Endothelial cell of umbilical vein (primary cell): ENCODE measurements around the gene NAP1L5. TPM values are rescaled to one million over a fixed set of nuclear protein-coding genes. Genes with fewer than 3 reads are reported as not detected.

Source experiments
- BruUV-seq: library from RNA; stranded (reverse); fragments of 400-500 nt; replicated peaks from 2 replicates; lab custom pipeline; 2021; lab: Mats Ljungman, UMichigan
- CTCF ChIA-PET: fragments of 300-600, 350-600 bp; sonication (Branson Sonifier 250); formaldehyde crosslinking; loops from one replicate; lab custom pipeline; 2021; ENCODE audit warnings: antibody characterized with exemption, inconsistent platforms; lab: Charles Lee
- POLR2A ChIA-PET: fragments of 300-600, 350-600 bp; sonication (Branson Sonifier 250); formaldehyde crosslinking; loops from one replicate; lab custom pipeline; 2021; ENCODE audit warnings: antibody characterized with exemption, inconsistent platforms; lab: Charles Lee
- DNase-seq: peaks from one replicate; pipeline ENCODE4 v3.0.0-alpha.2; 2011; ENCODE audit warnings: low read depth, low spot score
- FAIRE-seq: peaks from 2 replicates; lab custom pipeline; 2011; peaks lifted over from hg19 to GRCh38; lab: Jason Lieb, UNC
- H2AFZ ChIP-seq: 2 replicates; pipeline ENCODE4 v1.6.0; 2012; ENCODE audit warnings: low read depth, low read length, control low read depth, inconsistent platforms
- H3K27ac ChIP-seq: 2 replicates; pipeline ENCODE4 v1.5.1; 2011; ENCODE audit warnings: low read depth, mild to moderate bottlenecking, control low read depth, low read length, moderate library complexity; ENCODE audit not compliant: insufficient read depth
- H3K27me3 ChIP-seq, 2 experiments: 2 replicates each; pipeline versions ENCODE4 v1.6.0 to v1.6.1; 2011; ENCODE audit warnings: low read length in 2 of 2, mixed read lengths in 1 of 2; ENCODE audit not compliant: control insufficient read depth in 2 of 2, insufficient read depth in 2 of 2
- H3K36me3 ChIP-seq, 2 experiments: 2 replicates in 1 of 2; 3 replicates in 1 of 2; pipeline ENCODE4 v1.5.1; 2011; ENCODE audit warnings: low read length in 2 of 2, mild to moderate bottlenecking in 1 of 2, moderate library complexity in 1 of 2; ENCODE audit not compliant: control insufficient read depth in 2 of 2, insufficient read depth in 2 of 2; ENCODE audit errors: extremely low read depth in 1 of 2
- H3K4me1 ChIP-seq: 3 replicates; pipeline ENCODE4 v1.5.1; 2011; ENCODE audit warnings: mild to moderate bottlenecking, low read length; ENCODE audit not compliant: control insufficient read depth, insufficient read depth; ENCODE audit errors: extremely low read depth
- H3K4me2 ChIP-seq: 2 replicates; pipeline ENCODE4 v1.6.1; 2011; ENCODE audit warnings: low read length, control low read depth, mixed read lengths; ENCODE audit not compliant: insufficient read depth
- H3K4me3 ChIP-seq, 3 experiments: fragments of 200-600 bp in 1 of 3; sonication (generic), shearing (Covaris generic) in 1 of 3; replicated peaks in 1 of 3; 2 replicates each; pipeline ENCODE4 v1.5.1; 2011 to 2016; ENCODE audit warnings: control low read depth in 3 of 3, low read length in 3 of 3, mild to moderate bottlenecking in 2 of 3, inconsistent platforms in 1 of 3, low read depth in 1 of 3, moderate library complexity in 1 of 3; ENCODE audit not compliant: insufficient read depth in 1 of 3
- H3K79me2 ChIP-seq: 2 replicates; pipeline ENCODE4 v1.6.0; 2012; ENCODE audit warnings: low read length, inconsistent platforms; ENCODE audit not compliant: control insufficient read depth, insufficient read depth
- H3K9ac ChIP-seq: replicated peaks from 2 replicates; pipeline ENCODE3; 2011; ENCODE audit warnings: low read length, control low read depth; ENCODE audit not compliant: insufficient read depth; ENCODE audit errors: extremely low read depth
- H3K9me1 ChIP-seq: replicated peaks from 3 replicates; pipeline ENCODE4 v1.6.0; 2011; ENCODE audit warnings: mild to moderate bottlenecking, low read length; ENCODE audit not compliant: control insufficient read depth, insufficient read depth; ENCODE audit errors: extremely low read depth
- H3K9me3 ChIP-seq: replicated peaks from 2 replicates; pipeline ENCODE4 v1.5.1; 2012; ENCODE audit warnings: low read length, inconsistent platforms; ENCODE audit not compliant: control insufficient read depth, insufficient read depth
- H4K20me1 ChIP-seq: replicated peaks from 2 replicates; pipeline ENCODE3; 2011; ENCODE audit warnings: mild to moderate bottlenecking, low read length; ENCODE audit not compliant: control insufficient read depth, insufficient read depth; ENCODE audit errors: extremely low read depth
- EZH2 ChIP-seq: IDR thresholded peaks from 2 replicates; pipeline ENCODE4 v1.6.1; 2012; ENCODE audit warnings: borderline replicate concordance, low read depth, mild to moderate bottlenecking, moderate library complexity, low read length, inconsistent platforms; ENCODE audit not compliant: severe bottlenecking
- FOS ChIP-seq: IDR thresholded peaks from 2 replicates; pipeline ENCODE4 v1.6.1; 2011; ENCODE audit warnings: mild to moderate bottlenecking, low read length, moderate library complexity, borderline replicate concordance; ENCODE audit not compliant: insufficient read depth
- GATA2 ChIP-seq: IDR thresholded peaks from 2 replicates; pipeline ENCODE4 v1.7.0; 2011; ENCODE audit warnings: low read depth, mild to moderate bottlenecking, moderate library complexity, mixed read lengths, low read length; ENCODE audit not compliant: insufficient read length, insufficient read depth
- JUN ChIP-seq: IDR thresholded peaks from 2 replicates; pipeline ENCODE4 v1.6.1; 2011; ENCODE audit warnings: borderline replicate concordance, low read depth; ENCODE audit not compliant: insufficient read length, insufficient read depth
- MAX ChIP-seq: IDR thresholded peaks from 2 replicates; pipeline ENCODE4 v1.6.1; 2011; ENCODE audit not compliant: insufficient read depth, insufficient read length
- MYC ChIP-seq: IDR thresholded peaks from one replicate; pipeline ENCODE4 v1.6.1; 2011; ENCODE audit warnings: mild to moderate bottlenecking, low read depth, low read length
- POLR2A ChIP-seq: IDR thresholded peaks from 2 replicates; pipeline ENCODE4 v1.6.1; 2012; ENCODE audit warnings: low read depth, mild to moderate bottlenecking, control low read depth, low read length
- POLR2AphosphoS5 ChIP-seq: IDR thresholded peaks from 2 replicates; pipeline ENCODE4 v1.6.1; 2012; ENCODE audit warnings: low read depth, mild to moderate bottlenecking, control low read depth, low read length, moderate library complexity; ENCODE audit not compliant: insufficient read depth
- dilution Hi-C: fragments of 300-500 bp; cut with MboI; formaldehyde crosslinking; loops from one replicate; pipeline ENCODE4 v1.15.0; 2019; ENCODE audit warnings: low sequenced_read_pairs; ENCODE audit not compliant: extremely low pct_ligation_motif_present
- intact Hi-C: fragments of 100-400 bp; cut with micrococcal nuclease; formaldehyde crosslinking; loops from one replicate; pipeline ENCODE4 v1.10.0; 2022
- polyA plus RNA-seq, 4 experiments: library from polyadenylated mRNA; depleted of rRNA in 3 of 4; stranded (reverse) in 3 of 4; unstranded in 1 of 4; fragments of >200 nt; gene quantifications; 2 replicates each; pipeline versions ENCODE4 v1.2.1 to v1.2.3, GENCODE V29; 2011 to 2012; ENCODE audit warnings: missing spikeins in 1 of 4
- total RNA-seq: library from RNA; stranded (reverse); gene quantifications from 2 replicates; pipeline ENCODE4 v1.2.3, GENCODE V29; 2021
- TF ChIP-seq, protein P1 (sequence below), 2 donors: IDR thresholded peaks; 1 replicate in 1 of 2; 2 replicates in 1 of 2; pipeline ENCODE4 v1.5.1; 2011; ENCODE audit warnings: low read length in 2 of 2, mild to moderate bottlenecking in 2 of 2, moderate library complexity in 2 of 2, control low read depth in 1 of 2, inconsistent platforms in 1 of 2, low read depth in 1 of 2; ENCODE audit not compliant: insufficient read depth in 1 of 2; ENCODE audit errors: extremely low read depth in 1 of 2

The NAP1L5 gene
- total and polyA plus RNA-seq, 2 donors (not counting 3 experiments of a cell fraction or from before 2014, with no cell fraction given), result 3.4 to 6.1 TPM

DNA sequence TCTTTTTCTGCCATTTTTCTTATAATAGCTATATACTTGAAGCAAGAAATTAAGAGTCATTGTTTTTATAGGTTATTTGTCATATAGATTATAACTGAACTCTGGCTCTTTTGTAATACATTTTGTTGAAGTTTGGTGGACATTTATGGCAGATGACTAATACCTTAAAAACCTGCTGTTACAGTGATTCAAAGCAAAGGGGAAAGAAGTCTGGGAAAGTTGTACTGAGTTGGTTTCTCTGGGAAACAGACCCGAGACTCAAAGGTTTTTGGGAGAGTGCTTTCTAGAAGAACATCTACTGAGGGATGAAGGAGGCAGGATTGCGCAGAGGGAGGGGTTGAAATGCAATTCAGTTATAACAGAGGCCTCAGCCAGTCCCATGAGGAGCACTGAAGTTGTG is 35.9 kb downstream of the NAP1L5 start:
- no peaks in the 10 kb centered on the region for H3K9me1 ChIP-seq
- FAIRE-seq (peak; percentile 63), DNase-seq (peak; percentile 63)
- intact Hi-C loops, result no loop called here
- CTCF ChIA-PET, result interaction anchor here (0.9 to 4.7 kb wide), 5 partner anchors 11 to 135 kb away, joined by 4 to 59 read pairs (median 9); no protein-coding TSS in a partner anchor
- H3K4me2 ChIP-seq, result no peak overlapping the region
- H3K9ac ChIP-seq, result no peak overlapping the region
- TF ChIP-seq POLR2AphosphoS5 (no peak), FOS (peak; percentile 49), JUN (peak; percentile 17)
- H2AFZ ChIP-seq, result no peak overlapping the region
- peaks cover 20% of the 10 kb centered on the region for H3K4me1 ChIP-seq
- dilution Hi-C loops, result no loop called here
- no peaks in the 10 kb centered on the region for H4K20me1 ChIP-seq
- H3K79me2 ChIP-seq, result no peaks in the 10 kb centered on the region
- no peaks in the 10 kb centered on the region for H3K36me3 ChIP-seq
- BruUV-seq, result no TSS peak
- no peaks in the 10 kb centered on the region for H3K27me3 ChIP-seq
- POLR2A ChIA-PET, result no interaction called here
- H3K27ac ChIP-seq, result peak overlapping the region; percentile 6
- H3K9me3 ChIP-seq, result no peaks in the 10 kb centered on the region
- H3K4me3 ChIP-seq, result no peak overlapping the region

GRCh38 chr4:88660446-88661294 is 37.0 kb downstream of the NAP1L5 start:
- Histone ChIP-seq H3K9me1 (no peaks in the 10 kb centered on the region), H3K9ac (no peak overlapping the region), H3K36me3 (no peaks in the 10 kb centered on the region), H3K27ac (no peak overlapping the region), H3K9me3 (no peaks in the 10 kb centered on the region), H3K27me3 (no peaks in the 10 kb centered on the region), H2AFZ (no peak overlapping the region), H4K20me1 (no peaks in the 10 kb centered on the region), H3K79me2 (no peaks in the 10 kb centered on the region), H3K4me2 (no peak overlapping the region), H3K4me3 (no peak overlapping the region), H3K4me1 (peaks cover 20% of the 10 kb centered on the region)
- intact Hi-C loops, result no loop called here
- FAIRE-seq (peak; percentile 62), DNase-seq (no peak)
- BruUV-seq, result no TSS peak
- ChIA-PET CTCF (interaction anchor here (1.5 to 4.7 kb wide), 5 partner anchors 12 to 134 kb away, joined by 5 to 59 read pairs (median 22); no protein-coding TSS in a partner anchor), POLR2A (no interaction called here)
- dilution Hi-C loops, result no loop called here
- TF ChIP-seq EZH2 (no peak), MYC (no peak), MAX (no peak), GATA2 (no peak), POLR2A (no peak), FOS (no peak), JUN (no peak), POLR2AphosphoS5 (no peak)
- TF ChIP-seq, protein P1, sequence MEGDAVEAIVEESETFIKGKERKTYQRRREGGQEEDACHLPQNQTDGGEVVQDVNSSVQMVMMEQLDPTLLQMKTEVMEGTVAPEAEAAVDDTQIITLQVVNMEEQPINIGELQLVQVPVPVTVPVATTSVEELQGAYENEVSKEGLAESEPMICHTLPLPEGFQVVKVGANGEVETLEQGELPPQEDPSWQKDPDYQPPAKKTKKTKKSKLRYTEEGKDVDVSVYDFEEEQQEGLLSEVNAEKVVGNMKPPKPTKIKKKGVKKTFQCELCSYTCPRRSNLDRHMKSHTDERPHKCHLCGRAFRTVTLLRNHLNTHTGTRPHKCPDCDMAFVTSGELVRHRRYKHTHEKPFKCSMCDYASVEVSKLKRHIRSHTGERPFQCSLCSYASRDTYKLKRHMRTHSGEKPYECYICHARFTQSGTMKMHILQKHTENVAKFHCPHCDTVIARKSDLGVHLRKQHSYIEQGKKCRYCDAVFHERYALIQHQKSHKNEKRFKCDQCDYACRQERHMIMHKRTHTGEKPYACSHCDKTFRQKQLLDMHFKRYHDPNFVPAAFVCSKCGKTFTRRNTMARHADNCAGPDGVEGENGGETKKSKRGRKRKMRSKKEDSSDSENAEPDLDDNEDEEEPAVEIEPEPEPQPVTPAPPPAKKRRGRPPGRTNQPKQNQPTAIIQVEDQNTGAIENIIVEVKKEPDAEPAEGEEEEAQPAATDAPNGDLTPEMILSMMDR (IDR thresholded peaks at IDR 0.05; ENCODE audit: extremely low read depth in 1 of 2, insufficient read depth in 1 of 2, low read depth in 1 of 2, low read length in 2 of 2), result no peak
